Measurements from ENCODE around the gene EPS8L2.

The EPS8L2 gene

GRCh38 chr11:769887-770641 lies 64.0 kb downstream of the EPS8L2 start:
- H3K4me3 ChIP-seq (ENCODE audit: low read depth, low read length): no peak overlapping the region
- no peak for TF ChIP-seq CTCF (IDR thresholded peaks at IDR 0.05; ENCODE audit: low read depth, low read length)

GRCh38 chr11:770642-771616 lies 64.9 kb downstream of the EPS8L2 start:
- TF ChIP-seq CTCF (IDR thresholded peaks at IDR 0.05; ENCODE audit: low read depth, low read length): no peak

DNA sequence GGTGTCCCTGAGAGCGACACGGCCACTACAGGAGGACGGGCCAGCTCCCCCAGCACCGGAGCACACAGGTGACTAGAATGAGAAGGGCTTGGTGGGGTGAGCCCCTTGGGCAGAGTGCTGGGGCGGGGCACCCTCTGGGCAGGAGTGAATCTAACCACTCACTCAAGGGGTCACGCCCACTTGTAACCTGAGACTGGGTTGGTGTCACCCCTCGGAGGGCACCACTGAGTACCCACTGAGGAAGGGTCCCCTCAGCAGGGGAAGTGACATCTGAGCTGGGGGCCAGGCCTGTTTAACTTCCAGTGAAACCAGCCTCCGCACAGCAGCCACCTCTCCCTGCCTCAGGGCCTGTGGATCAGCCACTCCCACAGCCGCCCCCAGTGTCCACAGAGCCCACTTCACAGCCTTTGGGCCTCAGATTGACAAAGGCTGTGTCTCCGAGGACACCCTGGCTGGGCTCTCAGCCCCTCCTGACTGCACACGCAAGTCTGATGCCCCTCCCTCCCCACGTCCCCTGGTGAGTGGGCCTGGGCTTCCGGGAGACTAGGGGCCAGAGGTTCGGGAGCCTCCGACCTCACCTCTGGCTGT lies 65.7 kb downstream of the EPS8L2 start:
- TF ChIP-seq CTCF (IDR thresholded peaks at IDR 0.05; ENCODE audit: low read depth, low read length): no peak
- H3K4me3 ChIP-seq (ENCODE audit: low read depth, low read length): no peak overlapping the region

More at GRCh38 chr11:770642-771616, 64.9 kb downstream of the EPS8L2 start:
- no peak overlapping the region for H3K4me3 ChIP-seq (ENCODE audit: low read depth, low read length)

DNA sequence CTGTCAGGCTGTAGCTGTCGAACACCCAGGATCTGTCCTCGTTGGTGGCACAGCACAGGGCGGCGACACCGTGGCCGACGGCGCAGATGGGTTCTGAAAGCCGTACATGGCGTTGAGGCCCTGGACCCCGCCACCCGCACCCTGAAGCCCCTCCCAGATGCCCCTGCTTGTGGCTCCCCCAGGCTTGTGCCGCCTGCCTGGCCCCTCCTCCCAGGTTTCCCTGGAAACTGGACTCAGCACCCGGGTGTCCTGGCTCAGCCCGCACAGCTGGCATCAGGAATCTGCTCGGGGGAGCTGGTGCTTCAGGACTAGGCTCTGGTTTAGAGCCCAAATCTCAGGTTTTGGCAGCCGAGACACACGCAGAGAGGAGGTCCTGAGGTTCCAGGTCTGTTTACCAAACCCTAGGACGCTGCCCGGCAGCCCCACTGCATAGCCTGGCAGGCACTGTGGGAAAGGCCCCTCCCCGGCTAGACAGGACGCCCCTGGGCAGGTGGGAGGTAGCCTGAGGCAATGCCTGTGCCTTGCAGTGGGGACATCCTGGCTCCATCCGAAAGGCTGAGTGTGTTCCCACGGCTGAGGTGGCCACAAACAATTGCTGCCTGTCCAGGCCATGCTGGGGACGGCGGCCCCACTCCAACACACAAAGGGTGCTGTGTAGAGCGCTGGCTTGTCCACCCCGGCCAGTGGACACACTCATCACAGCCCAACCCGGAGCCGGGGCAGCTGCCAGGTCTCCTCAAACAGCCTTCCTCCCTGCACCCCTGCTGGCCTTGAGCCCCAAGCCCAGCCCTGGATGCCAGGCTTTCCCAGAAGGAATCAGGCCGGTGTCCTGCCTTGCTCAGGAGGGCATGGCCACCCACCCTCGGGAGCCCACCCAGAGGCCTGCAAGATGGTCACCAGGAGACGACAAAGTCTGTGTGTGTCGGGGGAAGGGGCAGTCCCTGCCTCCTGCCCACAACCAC lies 66.7 kb downstream of the EPS8L2 start:
- no peak overlapping the region for H3K4me3 ChIP-seq (ENCODE audit: low read depth, low read length)
- TF ChIP-seq CTCF (IDR thresholded peaks at IDR 0.05; ENCODE audit: low read depth, low read length): no peak

GRCh38 chr11:773425-773824 lies 67.4 kb downstream of the EPS8L2 start:
- TF ChIP-seq CTCF (IDR thresholded peaks at IDR 0.05; ENCODE audit: low read depth, low read length): no peak
- no peak overlapping the region for H3K4me3 ChIP-seq (ENCODE audit: low read depth, low read length)

DNA sequence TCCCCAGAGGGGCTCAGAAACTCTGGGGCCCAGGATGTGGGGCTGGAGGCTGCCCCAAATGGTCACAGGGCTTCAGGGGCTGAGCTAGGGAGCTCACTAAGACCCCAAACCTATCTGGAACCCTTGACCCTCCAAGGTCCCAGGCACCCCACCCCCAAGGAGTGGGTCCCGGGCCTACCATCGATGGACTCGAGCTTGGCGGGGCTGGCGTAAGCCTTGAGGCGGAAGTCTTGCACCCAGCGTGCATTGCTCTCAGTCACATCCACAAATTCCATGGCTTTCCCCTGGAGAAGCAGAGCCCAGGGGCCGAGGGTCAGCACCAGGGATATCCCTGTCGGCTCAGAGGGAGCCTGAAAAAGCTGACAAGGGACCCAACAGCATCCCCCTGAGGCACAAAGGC lies 67.8 kb downstream of the EPS8L2 start:
- TF ChIP-seq CTCF (IDR thresholded peaks at IDR 0.05; ENCODE audit: low read depth, low read length): no peak
- no peak overlapping the region for H3K4me3 ChIP-seq (ENCODE audit: low read depth, low read length)
